GM19035 (cell line): ENCODE measurements around the gene GGNBP2.

Experiments used
- ATAC-seq: cut with Tn5 transposase; IDR thresholded peaks from one replicate; pipeline ENCODE4 v1.9.1; 2021; ENCODE audit not compliant: unreplicated experiment

GGNBP2 gene

DNA sequence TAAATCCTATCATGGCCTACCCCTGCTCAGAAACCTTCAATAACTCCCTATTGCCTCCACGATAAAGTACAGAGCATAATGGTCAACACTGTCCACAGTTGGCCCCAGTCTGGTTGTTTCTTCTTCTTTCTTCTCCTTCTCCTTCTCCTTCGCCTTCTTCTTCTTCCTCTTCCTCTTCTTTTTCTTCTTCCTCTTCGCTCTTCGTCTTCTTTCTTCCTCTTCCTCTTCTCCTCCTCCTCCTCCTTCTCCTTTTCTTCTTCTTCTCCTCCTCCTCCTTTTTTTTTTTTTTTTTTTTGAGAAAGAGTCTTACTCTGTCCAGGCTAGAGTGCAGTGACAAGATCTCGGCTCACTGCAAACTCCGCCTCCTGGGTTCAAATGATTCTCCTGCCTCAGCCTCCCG is 80.5 kb downstream of the GGNBP2 start:
- no peak for ATAC-seq

DNA sequence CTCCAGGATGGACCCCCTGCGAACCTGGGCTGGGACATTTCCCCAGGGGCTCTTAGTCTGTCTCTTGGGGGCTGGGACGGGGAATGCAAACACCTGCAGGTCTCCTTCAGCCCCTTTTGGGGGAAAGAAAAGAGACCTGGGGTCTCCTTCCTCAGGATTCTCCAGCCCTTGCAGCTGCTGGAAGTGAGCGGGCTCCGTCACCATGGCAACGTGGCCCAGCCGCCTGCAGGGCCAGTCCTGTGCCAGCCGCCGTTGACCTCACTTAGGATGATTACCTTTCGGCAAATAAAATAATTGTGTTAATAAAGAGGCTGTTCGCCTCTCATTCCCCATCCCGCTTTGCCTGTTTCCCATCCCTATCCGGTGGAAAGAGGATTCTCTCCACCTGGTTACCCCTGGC is 82.4 kb downstream of the GGNBP2 start:
- ATAC-seq, result no peak

GRCh38 chr17:36628576-36628975 is 83.9 kb downstream of the GGNBP2 start:
- ATAC-seq, result no peak

DNA sequence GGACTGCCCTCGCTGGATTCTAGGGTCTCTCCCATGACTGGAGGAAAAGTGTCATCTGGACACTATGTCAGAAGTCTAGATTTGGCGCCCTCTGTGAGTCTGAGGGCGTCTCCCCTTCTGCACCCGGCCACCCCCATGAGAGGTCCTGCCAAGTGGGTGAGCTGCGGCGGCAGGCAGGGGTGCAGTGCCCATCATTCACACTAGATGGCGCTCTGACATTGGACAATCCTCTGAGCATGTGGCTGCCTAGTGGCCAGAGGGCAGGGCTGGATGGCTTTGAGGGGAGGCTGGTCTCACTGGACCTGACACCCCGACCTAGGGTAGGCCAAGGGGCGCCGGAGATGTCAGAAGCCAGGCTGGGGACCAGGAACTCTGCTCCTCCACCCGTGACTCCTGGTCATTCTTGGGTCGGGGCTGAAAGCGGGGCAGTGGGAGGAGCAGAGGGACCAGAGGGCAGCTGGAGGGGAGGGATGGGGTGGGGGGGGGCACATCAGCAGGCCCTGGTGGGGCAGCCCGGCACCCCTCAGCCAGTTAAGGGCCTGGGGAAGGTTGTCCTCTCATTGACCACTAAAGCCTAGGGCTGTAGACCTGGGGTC is 84.6 kb downstream of the GGNBP2 start:
- no peak for ATAC-seq

GRCh38 chr17:36629970-36630502 is 85.3 kb downstream of the GGNBP2 start:
- no peak for ATAC-seq

DNA sequence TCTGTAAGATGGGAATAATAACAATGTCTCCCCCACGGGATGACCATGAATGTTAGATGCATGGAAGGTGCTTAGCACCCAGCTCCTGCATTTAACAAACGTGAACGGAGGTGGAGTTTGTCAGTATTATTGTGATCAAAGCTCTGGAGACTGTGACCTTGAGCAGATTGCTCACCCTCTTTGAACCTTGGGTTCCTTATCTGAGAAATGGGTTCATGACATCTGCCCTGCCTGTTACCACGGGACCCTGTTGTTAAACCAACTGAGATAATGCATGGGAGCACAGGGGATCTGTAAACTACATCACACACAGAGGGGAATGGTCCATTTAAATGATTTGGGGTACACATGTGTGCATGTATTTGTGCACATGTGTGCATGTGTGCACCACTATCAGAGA is 86.3 kb downstream of the GGNBP2 start:
- no peak for ATAC-seq

GRCh38 chr17:36632916-36633771 is 88.4 kb downstream of the GGNBP2 start:
- no peak for ATAC-seq
